OCI-LY7 (cell line): ENCODE data around the gene FBXO28. TPM values are rescaled to one million over a fixed set of nuclear protein-coding genes. Genes with fewer than 3 reads are reported as not detected.

Source experiments
- BruUV-seq: library from RNA; stranded (reverse); fragments of 400-500 nt; replicated peaks from 2 replicates; lab custom pipeline; 2021; lab: Mats Ljungman, UMichigan
- CTCF ChIA-PET: fragments of 300-600 bp; sonication (Branson Sonifier 250); formaldehyde crosslinking; loops from one replicate; lab custom pipeline; 2022; ENCODE audit warnings: antibody characterized with exemption; ENCODE audit not compliant: unreplicated experiment; lab: Charles Lee
- POLR2A ChIA-PET: fragments of 300-600 bp; sonication (Branson Sonifier 250); formaldehyde crosslinking; loops from one replicate; lab custom pipeline; 2022; ENCODE audit warnings: antibody characterized with exemption; lab: Charles Lee
- DNase-seq: peaks from one replicate; pipeline ENCODE4 v3.0.0-alpha.2; 2015; ENCODE audit warnings: low spot score
- H2AFZ ChIP-seq: fragments of 200-600 bp; sonication (generic), shearing (Covaris generic); 2 replicates; pipeline ENCODE4 v1.6.1; 2014; ENCODE audit warnings: mild to moderate bottlenecking, antibody characterized with exemption, low read length, moderate library complexity
- H3K27ac ChIP-seq: fragments of 200-600 bp; sonication (generic); 2 replicates; pipeline ENCODE4 v1.5.1; 2014; ENCODE audit warnings: mixed run types, low read depth, mild to moderate bottlenecking, moderate library complexity, low read length, inconsistent platforms; ENCODE audit not compliant: poor library complexity, severe bottlenecking
- H3K36me3 ChIP-seq: fragments of 200-600 bp; sonication (generic); 2 replicates; pipeline ENCODE4 v1.6.1; 2014; ENCODE audit warnings: mild to moderate bottlenecking, antibody characterized with exemption, low read length, moderate library complexity, mixed read lengths; ENCODE audit not compliant: insufficient read depth
- H3K4me1 ChIP-seq: fragments of 200-600 bp; sonication (generic); 2 replicates; pipeline ENCODE4 v1.5.1; 2014; ENCODE audit warnings: mild to moderate bottlenecking, low read length; ENCODE audit not compliant: insufficient read depth, poor library complexity, severe bottlenecking
- H3K4me2 ChIP-seq: fragments of 200-600 bp; sonication (generic); 2 replicates; pipeline ENCODE4 v1.6.1; 2014; ENCODE audit warnings: mild to moderate bottlenecking, low read length
- H3K4me3 ChIP-seq: fragments of 200-600 bp; sonication (generic); 2 replicates; pipeline ENCODE4 v1.5.1; 2014; ENCODE audit warnings: mild to moderate bottlenecking, low read depth, low read length; ENCODE audit not compliant: poor library complexity, severe bottlenecking
- H3K79me2 ChIP-seq: fragments of 200-600 bp; sonication (generic); 2 replicates; pipeline ENCODE4 v1.6.1; 2016; ENCODE audit warnings: low read depth, mild to moderate bottlenecking, low read length, moderate library complexity, mixed read lengths; ENCODE audit not compliant: insufficient read depth
- H3K9me2 ChIP-seq: fragments of 200-600 bp; sonication (generic); 2 replicates; pipeline ENCODE4 v1.6.1; 2016; ENCODE audit warnings: mild to moderate bottlenecking, low read length, mixed read lengths; ENCODE audit not compliant: insufficient read depth
- H3K9me3 ChIP-seq: fragments of 200-600 bp; sonication (generic); 2 replicates; pipeline ENCODE4 v1.6.1; 2014; ENCODE audit warnings: mild to moderate bottlenecking, mixed run types, low read length, mixed read lengths
- H4K20me1 ChIP-seq: fragments of 200-600 bp; sonication (generic); 2 replicates; pipeline ENCODE4 v1.6.1; 2014; ENCODE audit warnings: mild to moderate bottlenecking, antibody characterized with exemption, low read length, moderate library complexity, mixed read lengths; ENCODE audit not compliant: insufficient read depth
- EZH2phosphoT487 ChIP-seq: fragments of 200-600 bp; sonication (generic); IDR thresholded peaks from 2 replicates; pipeline ENCODE4 v1.6.1; 2018; ENCODE audit warnings: low read depth, borderline replicate concordance, mild to moderate bottlenecking, mixed run types, antibody characterized with exemption, low read length, moderate library complexity, mixed read lengths
- intact Hi-C: fragments of 100-400 bp; cut with micrococcal nuclease; formaldehyde crosslinking; loops from one replicate; pipeline ENCODE4 v1.10.0; 2022; ENCODE audit not compliant: unreplicated experiment
- total RNA-seq, 2 experiments: library from RNA; depleted of rRNA in 1 of 2; stranded (reverse); fragments of >200 nt in 1 of 2; shearing (Covaris generic) in 1 of 2; gene quantifications; 2 replicates each; pipeline ENCODE4 v1.2.3, GENCODE V29; 2014 to 2022
- TF ChIP-seq, protein P1 (sequence below): fragments of 200-600 bp; sonication (generic); conservative IDR thresholded peaks from 2 replicates; pipeline ENCODE4 v1.5.1; 2014; ENCODE audit warnings: mild to moderate bottlenecking, antibody characterized with exemption, low read length, moderate library complexity, mixed read lengths

Gene FBXO28
- total RNA-seq, 2 experiments from 2014 or later = 20.1 to 23.3 TPM

DNA sequence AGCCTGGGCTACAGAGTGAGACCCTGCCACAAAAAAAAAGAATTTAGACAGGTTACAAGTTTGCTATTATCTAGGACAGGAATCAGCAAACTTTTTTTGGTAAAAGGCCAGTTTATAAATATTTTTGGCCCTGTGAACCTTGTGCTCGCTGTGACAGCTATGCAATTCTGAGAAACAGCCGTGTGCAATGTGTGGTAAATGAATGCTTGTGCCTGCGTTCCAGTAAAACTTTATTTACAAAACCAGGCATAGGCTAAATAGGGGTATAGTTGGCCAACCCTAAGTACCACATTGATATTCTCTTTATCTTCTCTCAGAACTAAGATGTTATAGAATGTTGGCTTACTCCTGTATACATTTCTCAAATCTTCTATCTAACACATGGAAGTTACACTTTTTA is 24.3 kb downstream of the FBXO28 start:
- no peaks in the 10 kb centered on the region for H3K9me2 ChIP-seq
- TF ChIP-seq EZH2phosphoT487 = no peak
- TF ChIP-seq, protein P1, sequence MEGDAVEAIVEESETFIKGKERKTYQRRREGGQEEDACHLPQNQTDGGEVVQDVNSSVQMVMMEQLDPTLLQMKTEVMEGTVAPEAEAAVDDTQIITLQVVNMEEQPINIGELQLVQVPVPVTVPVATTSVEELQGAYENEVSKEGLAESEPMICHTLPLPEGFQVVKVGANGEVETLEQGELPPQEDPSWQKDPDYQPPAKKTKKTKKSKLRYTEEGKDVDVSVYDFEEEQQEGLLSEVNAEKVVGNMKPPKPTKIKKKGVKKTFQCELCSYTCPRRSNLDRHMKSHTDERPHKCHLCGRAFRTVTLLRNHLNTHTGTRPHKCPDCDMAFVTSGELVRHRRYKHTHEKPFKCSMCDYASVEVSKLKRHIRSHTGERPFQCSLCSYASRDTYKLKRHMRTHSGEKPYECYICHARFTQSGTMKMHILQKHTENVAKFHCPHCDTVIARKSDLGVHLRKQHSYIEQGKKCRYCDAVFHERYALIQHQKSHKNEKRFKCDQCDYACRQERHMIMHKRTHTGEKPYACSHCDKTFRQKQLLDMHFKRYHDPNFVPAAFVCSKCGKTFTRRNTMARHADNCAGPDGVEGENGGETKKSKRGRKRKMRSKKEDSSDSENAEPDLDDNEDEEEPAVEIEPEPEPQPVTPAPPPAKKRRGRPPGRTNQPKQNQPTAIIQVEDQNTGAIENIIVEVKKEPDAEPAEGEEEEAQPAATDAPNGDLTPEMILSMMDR = no peak
- H3K9me3 ChIP-seq = no peaks in the 10 kb centered on the region
- H3K27ac ChIP-seq = no peak overlapping the region
- intact Hi-C loops = no loop called here
- BruUV-seq = no TSS peak
- ChIA-PET POLR2A (interaction anchor here (0.7 to 1.2 kb wide), 2 partner anchors 15 to 27 kb away, joined by 3 to 4 read pairs; no protein-coding TSS in a partner anchor), CTCF (no interaction called here)
- H3K79me2 ChIP-seq = no peaks in the 10 kb centered on the region
- no peak overlapping the region for H3K4me3 ChIP-seq
- peaks cover 80% of the 10 kb centered on the region for H3K36me3 ChIP-seq
- no peaks in the 10 kb centered on the region for H3K4me1 ChIP-seq
- H2AFZ ChIP-seq = no peak overlapping the region
- no peak for DNase-seq
- no peak overlapping the region for H3K4me2 ChIP-seq
- no peaks in the 10 kb centered on the region for H4K20me1 ChIP-seq

DNA sequence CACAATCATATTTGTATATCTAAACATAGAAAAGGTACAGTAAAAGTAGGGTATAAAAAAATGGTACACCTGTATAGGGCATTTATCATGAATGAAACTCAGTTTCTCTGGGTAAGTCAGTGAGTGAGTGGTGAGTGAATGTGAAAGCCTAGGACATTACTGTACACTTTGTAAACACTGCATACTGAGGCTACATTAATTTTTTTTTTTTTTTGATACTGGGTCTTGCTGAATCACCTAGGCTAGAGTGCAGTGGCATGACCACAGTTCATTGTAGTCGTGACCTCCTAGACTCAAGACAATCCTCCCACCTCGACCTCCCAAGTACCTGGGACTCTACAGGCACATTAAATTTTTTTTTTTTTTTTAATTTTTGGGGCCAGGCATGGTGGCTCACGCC is 27.8 kb downstream of the FBXO28 start:
- Histone ChIP-seq H3K36me3 (peaks cover 51% of the 10 kb centered on the region), H3K79me2 (no peaks in the 10 kb centered on the region), H3K4me2 (no peak overlapping the region), H4K20me1 (no peaks in the 10 kb centered on the region), H3K9me2 (no peaks in the 10 kb centered on the region), H3K9me3 (no peaks in the 10 kb centered on the region), H3K27ac (no peak overlapping the region), H3K4me3 (no peak overlapping the region), H3K4me1 (no peaks in the 10 kb centered on the region), H2AFZ (no peak overlapping the region)
- ChIA-PET POLR2A (interaction anchor here (0.5 kb wide), 1 partner anchor 173 kb away, joined by 3 read pairs; no protein-coding TSS in a partner anchor), CTCF (no interaction called here)
- TF ChIP-seq, protein P1 = no peak
- no peak for TF ChIP-seq EZH2phosphoT487
- intact Hi-C loops = no loop called here
- no TSS peak for BruUV-seq
- no peak for DNase-seq

DNA sequence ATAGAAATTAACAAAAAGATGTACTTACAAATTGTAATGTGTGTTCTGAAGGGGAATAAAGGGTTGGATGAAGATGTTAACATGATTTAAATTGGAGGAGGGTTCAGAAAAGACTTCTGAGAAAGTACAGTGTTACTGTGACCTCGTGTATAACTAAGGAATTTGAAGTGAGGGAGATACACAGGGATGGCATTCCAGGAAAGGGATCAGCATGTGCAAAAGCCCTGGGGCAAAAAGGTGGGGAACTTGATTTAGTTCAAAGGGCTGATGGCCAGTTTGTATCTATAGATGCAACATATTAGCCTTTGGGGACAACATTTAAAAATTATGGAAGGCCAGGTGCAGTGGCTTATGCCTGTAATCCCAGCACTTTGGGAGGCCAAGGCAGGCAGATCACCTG is 35.8 kb downstream of the FBXO28 start:
- Histone ChIP-seq H3K79me2 (no peaks in the 10 kb centered on the region), H3K4me2 (no peak overlapping the region), H2AFZ (no peak overlapping the region), H3K4me3 (no peak overlapping the region), H4K20me1 (no peaks in the 10 kb centered on the region), H3K9me2 (no peaks in the 10 kb centered on the region), H3K36me3 (peaks cover 29% of the 10 kb centered on the region), H3K4me1 (no peaks in the 10 kb centered on the region), H3K27ac (no peak overlapping the region), H3K9me3 (no peaks in the 10 kb centered on the region)
- no peak for DNase-seq
- intact Hi-C loops = no loop called here
- no TSS peak for BruUV-seq
- ChIA-PET POLR2A (interaction anchor here (0.8 kb wide), 1 partner anchor 215 kb away, joined by 3 read pairs; no protein-coding TSS in a partner anchor), CTCF (no interaction called here)
- TF ChIP-seq, protein P1 = no peak
- no peak for TF ChIP-seq EZH2phosphoT487
